Peyer's patch (tissue), 4 donors: ENCODE results near the gene CCNJL. TPM values are rescaled to one million over a fixed set of nuclear protein-coding genes. Genes with fewer than 3 reads are reported as not detected.

ENCODE experiments used
- DNase-seq, 3 donors: peaks; one replicate each; pipeline ENCODE4 v3.0.0-alpha.2; 2017 to 2019
- H3K27ac ChIP-seq, 4 donors: fragments of 200-600 bp; sonication (generic); one replicate each; pipeline ENCODE4 v1.5.1; 2016 to 2019
- H3K27me3 ChIP-seq, 2 donors: fragments of 200-600 bp; sonication (generic); one replicate each; pipeline ENCODE4 v1.5.1; 2019
- H3K36me3 ChIP-seq, 3 donors: fragments of 200-600 bp; sonication (generic); one replicate each; pipeline ENCODE4 v1.5.1; 2016 to 2019
- H3K4me1 ChIP-seq, 4 donors: fragments of 200-600 bp; sonication (generic); one replicate each; pipeline ENCODE4 v1.5.1; 2016 to 2019
- H3K4me3 ChIP-seq, 4 donors: fragments of 200-600 bp; sonication (generic); 1 replicate in 3 of 4; 2 replicates in 1 of 4; pipeline ENCODE4 v1.5.1; 2016 to 2019; ENCODE audit warnings: mild to moderate bottlenecking in 1 of 4
- H3K9me3 ChIP-seq, 4 donors: fragments of 200-600 bp; sonication (generic); one replicate each; pipeline ENCODE4 v1.5.1; 2016 to 2019; ENCODE audit warnings: mild to moderate bottlenecking in 1 of 4
- CTCF ChIP-seq, 6 experiments: fragments of 450-650 bp in 4 of 6; fragments of 200-600 bp in 2 of 6; sonication (generic) in 1 of 6; IDR thresholded peaks; one replicate each; pipeline ENCODE4 v1.5.1; 2017 to 2019; ENCODE audit warnings: antibody characterized with exemption in 6 of 6, mild to moderate bottlenecking in 3 of 6, moderate library complexity in 1 of 6
- POLR2A ChIP-seq, 2 donors: fragments of 450-650 bp; IDR thresholded peaks; one replicate each; pipeline ENCODE4 v1.5.1; 2017; ENCODE audit warnings: antibody characterized with exemption in 2 of 2, mild to moderate bottlenecking in 2 of 2, moderate library complexity in 2 of 2
- total RNA-seq, 4 donors: library from RNA; depleted of rRNA; stranded (reverse); fragments of >200 nt; gene quantifications; one replicate each; pipeline ENCODE4 v1.1.0, GENCODE V29; 2016

The CCNJL gene
- total RNA-seq, 4 donors from 2014 or later, result 6.9 to 15.1 (median 12.6) TPM

GRCh38 chr5:160318409-160318808 is 6.0 kb upstream of the CCNJL start:
- DNase-seq, result no peak
- TF ChIP-seq CTCF (IDR thresholded peaks at IDR 0.05) (no peak), POLR2A (IDR thresholded peaks at IDR 0.05) (no peak)
- H3K36me3 ChIP-seq, result no peaks in the 10 kb centered on the region
- H3K27ac ChIP-seq, result no peak overlapping the region
- no peaks in the 10 kb centered on the region for H3K27me3 ChIP-seq
- no peaks in the 10 kb centered on the region for H3K9me3 ChIP-seq
- H3K4me3 ChIP-seq, result no peak overlapping the region
- no peaks in the 10 kb centered on the region for H3K4me1 ChIP-seq

GRCh38 chr5:160317434-160317833 is 5.1 kb upstream of the CCNJL start:
- Histone ChIP-seq H3K4me3 (no peak overlapping the region), H3K27me3 (no peaks in the 10 kb centered on the region), H3K9me3 (no peaks in the 10 kb centered on the region), H3K27ac (no peak overlapping the region), H3K36me3 (no peaks in the 10 kb centered on the region), H3K4me1 (peaks cover 0 to 2% (median 0%) of the 10 kb centered on the region in 4 donors)
- TF ChIP-seq POLR2A (IDR thresholded peaks at IDR 0.05) (no peak), CTCF (IDR thresholded peaks at IDR 0.05) (no peak)
- no peak for DNase-seq

- peaks cover 0 to 5% (median 2%) of the 10 kb centered on the region in 4 donors for H3K4me1 ChIP-seq
- no peak for TF ChIP-seq POLR2A (IDR thresholded peaks at IDR 0.05)
- no peak for TF ChIP-seq CTCF (IDR thresholded peaks at IDR 0.05)
- H3K4me3 ChIP-seq, result no peak overlapping the region
- no peaks in the 10 kb centered on the region for H3K27me3 ChIP-seq
- H3K27ac ChIP-seq, result no peak overlapping the region
- no peaks in the 10 kb centered on the region for H3K36me3 ChIP-seq
- peak in 1 of 3 donors; percentile 78 for DNase-seq
- H3K9me3 ChIP-seq, result no peaks in the 10 kb centered on the region
These were observed 3.6 kb upstream of the CCNJL start for GRCh38 chr5:160315968-160316367.

GRCh38 chr5:160312960-160313727 is 780 bp upstream of the CCNJL start:
- TF ChIP-seq POLR2A (IDR thresholded peaks at IDR 0.05), result no peak
- no peak for TF ChIP-seq CTCF (IDR thresholded peaks at IDR 0.05)
- H3K4me3 ChIP-seq, result peak overlapping the region; percentile 42 to 81 (median 60)
- no peak overlapping the region for H3K27ac ChIP-seq

GRCh38 chr5:160311491-160312133 is 752 bp downstream of the CCNJL start:
- Histone ChIP-seq H3K9me3 (no peaks in the 10 kb centered on the region), H3K27me3 (no peaks in the 10 kb centered on the region), H3K36me3 (no peaks in the 10 kb centered on the region), H3K4me3 (peak overlapping the region; percentile 42 to 81 (median 60)), H3K4me1 (peaks cover 0 to 11% (median 2%) of the 10 kb centered on the region in 4 donors), H3K27ac (peak overlapping the region; percentile 27 to 70 (median 45))
- DNase-seq, result peak in 1 of 3 donors; percentile 56
- TF ChIP-seq CTCF (IDR thresholded peaks at IDR 0.05), result no peak
- TF ChIP-seq POLR2A (IDR thresholded peaks at IDR 0.05), result no peak

More at GRCh38 chr5:160312960-160313727, 780 bp upstream of the CCNJL start:
- no peak for DNase-seq
- Histone ChIP-seq H3K9me3 (no peaks in the 10 kb centered on the region), H3K27me3 (no peaks in the 10 kb centered on the region), H3K36me3 (no peaks in the 10 kb centered on the region), H3K4me1 (peaks cover 0 to 5% (median 2%) of the 10 kb centered on the region in 4 donors)
